Caco-2 (cell line): ENCODE results near the gene ARHGEF28. TPM values are rescaled to one million over a fixed set of nuclear protein-coding genes. Genes with fewer than 3 reads are reported as not detected.

Source experiments
- BruUV-seq: library from RNA; stranded (reverse); fragments of 400-500 nt; replicated peaks from 2 replicates; lab custom pipeline; 2021; lab: Mats Ljungman, UMichigan
- CTCF ChIA-PET: fragments of 300-600 bp; sonication (Branson Sonifier 250); formaldehyde crosslinking; loops from one replicate; lab custom pipeline; 2022; ENCODE audit warnings: antibody characterized with exemption; lab: Charles Lee
- POLR2A ChIA-PET: fragments of 300-600 bp; sonication (Branson Sonifier 250); formaldehyde crosslinking; loops from one replicate; lab custom pipeline; 2022; ENCODE audit warnings: antibody characterized with exemption; lab: Charles Lee
- DNase-seq, 2 experiments: peaks; one replicate each; pipeline versions ENCODE4 v3.0.0 to v3.0.0-alpha.2; 2020 to 2022
- H3K27me3 ChIP-seq: replicated peaks from 2 replicates; pipeline ENCODE4 v1.6.0; 2011; ENCODE audit warnings: low read length; ENCODE audit not compliant: control insufficient read depth, insufficient read depth
- H3K36me3 ChIP-seq: 2 replicates; pipeline ENCODE4 v1.5.1; 2011; ENCODE audit warnings: low read length; ENCODE audit not compliant: control insufficient read depth, insufficient read depth
- H3K4me1 ChIP-seq: fragments of 250-450 bp; sonication (Bioruptor Pico); 2 replicates; pipeline ENCODE4 v1.5.1; 2020; ENCODE audit warnings: mild to moderate bottlenecking
- H3K4me3 ChIP-seq: 2 replicates; pipeline ENCODE4 v1.5.1; 2011; ENCODE audit warnings: low read depth, mild to moderate bottlenecking, control low read depth, low read length
- H3K9me3 ChIP-seq: fragments of 250-450 bp; sonication (Bioruptor Pico); 2 replicates; pipeline ENCODE4 v1.5.1; 2020; ENCODE audit warnings: mild to moderate bottlenecking, moderate library complexity
- H3K27ac Mint-ChIP-seq: one replicate; pipeline ENCODE4 v1.8.0; 2022; ENCODE audit warnings: mixed read lengths; ENCODE audit not compliant: unreplicated experiment
- H3K27me3 Mint-ChIP-seq: one replicate; pipeline ENCODE4 v1.8.0; 2022; ENCODE audit warnings: mixed read lengths; ENCODE audit not compliant: insufficient read depth, unreplicated experiment
- H3K36me3 Mint-ChIP-seq: one replicate; pipeline ENCODE4 v1.8.0; 2022; ENCODE audit warnings: mild to moderate bottlenecking, mixed read lengths; ENCODE audit not compliant: insufficient read depth, unreplicated experiment
- H3K4me1 Mint-ChIP-seq: one replicate; pipeline ENCODE4 v1.8.0; 2022; ENCODE audit warnings: low read depth, mixed read lengths; ENCODE audit not compliant: unreplicated experiment
- H3K4me3 Mint-ChIP-seq: one replicate; pipeline ENCODE4 v1.8.0; 2022; ENCODE audit warnings: mild to moderate bottlenecking, moderate library complexity, mixed read lengths; ENCODE audit not compliant: unreplicated experiment
- H3K9me3 Mint-ChIP-seq: one replicate; pipeline ENCODE4 v1.8.0; 2022; ENCODE audit warnings: mixed read lengths; ENCODE audit not compliant: unreplicated experiment
- CTCF ChIP-seq, 2 experiments: fragments of 200-600 bp in 1 of 2; IDR thresholded peaks; 1 replicate in 1 of 2; 2 replicates in 1 of 2; pipeline versions ENCODE4 v1.5.1 to v1.8.0; 2011 to 2022; ENCODE audit warnings: antibody characterized with exemption in 1 of 2, control low read depth in 1 of 2, inconsistent platforms in 1 of 2, low read depth in 1 of 2, low read length in 1 of 2, mild to moderate bottlenecking in 1 of 2, moderate library complexity in 1 of 2; ENCODE audit not compliant: insufficient read depth in 1 of 2, severe bottlenecking in 1 of 2, unreplicated experiment in 1 of 2
- intact Hi-C: fragments of 100-400 bp; cut with micrococcal nuclease; formaldehyde crosslinking; loops from one replicate; pipeline ENCODE4 v1.10.0; 2022; ENCODE audit not compliant: unreplicated experiment
- total RNA-seq: library from RNA; stranded (reverse); gene quantifications from 2 replicates; pipeline ENCODE4 v1.2.3, GENCODE V29; 2022

Gene ARHGEF28
- total RNA-seq, 1 experiment from 2014 or later = 4.6 TPM

- Mint-ChIP-seq H3K36me3 (no peaks in the 10 kb centered on the region), H3K27me3 (no peaks in the 10 kb centered on the region), H3K9me3 (no peaks in the 10 kb centered on the region), H3K27ac (no peak overlapping the region), H3K4me3 (no peak overlapping the region), H3K4me1 (peaks cover 5% of the 10 kb centered on the region)
- POLR2A ChIA-PET = no interaction called here
- CTCF ChIA-PET = no interaction called here
- Histone ChIP-seq H3K27me3 (no peaks in the 10 kb centered on the region), H3K4me3 (no peak overlapping the region), H3K36me3 (no peaks in the 10 kb centered on the region), H3K4me1 (peaks cover 6% of the 10 kb centered on the region), H3K9me3 (no peaks in the 10 kb centered on the region)
- no peak for TF ChIP-seq CTCF (IDR thresholded peaks at IDR 0.05; ENCODE audit: insufficient read depth in 1 of 2, low read depth in 1 of 2, low read length in 1 of 2, severe bottlenecking in 1 of 2, unreplicated experiment in 1 of 2)
- DNase-seq = no peak
- intact Hi-C loops = no loop called here
- no TSS peak for BruUV-seq
Measured at GRCh38 chr5:73810429-73810828, 184.4 kb downstream of the ARHGEF28 start.

GRCh38 chr5:73812457-73812856, 186.5 kb downstream of the ARHGEF28 start:
- no peaks in the 10 kb centered on the region for H3K9me3 ChIP-seq
- peaks cover 10% of the 10 kb centered on the region for H3K4me1 ChIP-seq
- no peaks in the 10 kb centered on the region for H3K36me3 ChIP-seq
- no peaks in the 10 kb centered on the region for H3K36me3 Mint-ChIP-seq
- no peak for TF ChIP-seq CTCF (IDR thresholded peaks at IDR 0.05; ENCODE audit: insufficient read depth in 1 of 2, low read depth in 1 of 2, low read length in 1 of 2, severe bottlenecking in 1 of 2, unreplicated experiment in 1 of 2)
- no peak for DNase-seq
- no peaks in the 10 kb centered on the region for H3K27me3 ChIP-seq
- no peaks in the 10 kb centered on the region for H3K27me3 Mint-ChIP-seq
- POLR2A ChIA-PET = interaction anchor here (1.3 kb wide), 1 partner anchor 11 kb away, joined by 3 read pairs; no protein-coding TSS in a partner anchor
- no TSS peak for BruUV-seq
- CTCF ChIA-PET = interaction anchor here (0.8 to 1.1 kb wide), 4 partner anchors 10 to 186 kb away, joined by 3 to 5 read pairs (median 4); no protein-coding TSS in a partner anchor
- H3K4me1 Mint-ChIP-seq = peaks cover 5% of the 10 kb centered on the region
- H3K4me3 ChIP-seq = peak overlapping the region; percentile 59
- peak overlapping the region; percentile 78 for H3K27ac Mint-ChIP-seq
- H3K4me3 Mint-ChIP-seq = peak overlapping the region; percentile 76
- intact Hi-C loops = no loop called here
- H3K9me3 Mint-ChIP-seq = no peaks in the 10 kb centered on the region

GRCh38 chr5:73812962-73813588, 187.1 kb downstream of the ARHGEF28 start:
- TF ChIP-seq CTCF (IDR thresholded peaks at IDR 0.05; ENCODE audit: insufficient read depth in 1 of 2, low read depth in 1 of 2, low read length in 1 of 2, severe bottlenecking in 1 of 2, unreplicated experiment in 1 of 2) = no peak
- peak; percentile 51 to 62 for DNase-seq
- no peaks in the 10 kb centered on the region for H3K36me3 Mint-ChIP-seq
- ChIA-PET POLR2A (interaction anchor here (1.3 kb wide), 1 partner anchor 11 kb away, joined by 3 read pairs; no protein-coding TSS in a partner anchor), CTCF (interaction anchor here (0.8 to 1.1 kb wide), 5 partner anchors 10 to 222 kb away, joined by 3 to 5 read pairs (median 4); no protein-coding TSS in a partner anchor)
- no TSS peak for BruUV-seq
- H3K27me3 Mint-ChIP-seq = no peaks in the 10 kb centered on the region
- H3K9me3 Mint-ChIP-seq = no peaks in the 10 kb centered on the region
- H3K9me3 ChIP-seq = no peaks in the 10 kb centered on the region
- H3K4me1 Mint-ChIP-seq = peaks cover 5% of the 10 kb centered on the region
- H3K4me1 ChIP-seq = peaks cover 14% of the 10 kb centered on the region
- H3K4me3 Mint-ChIP-seq = peak overlapping the region; percentile 76
- intact Hi-C loops = no loop called here
- peak overlapping the region; percentile 59 for H3K4me3 ChIP-seq
- H3K36me3 ChIP-seq = no peaks in the 10 kb centered on the region
- H3K27me3 ChIP-seq = no peaks in the 10 kb centered on the region
- peak overlapping the region; percentile 78 for H3K27ac Mint-ChIP-seq
